KMS-11 (cell line): ENCODE measurements around the gene DCLRE1B.

Experiments
- H2AFZ ChIP-seq: fragments of 200-600 bp; sonication (generic); 2 replicates; pipeline ENCODE4 v1.6.1; 2016; ENCODE audit warnings: antibody characterized with exemption, mixed run types, low read depth
- H3K27ac ChIP-seq: fragments of 200-600 bp; sonication (generic); 2 replicates; pipeline ENCODE4 v1.6.1; 2016; ENCODE audit warnings: mild to moderate bottlenecking, mixed run types
- H3K27me3 ChIP-seq: fragments of 200-600 bp; sonication (generic); 2 replicates; pipeline ENCODE4 v1.6.1; 2017; ENCODE audit warnings: mild to moderate bottlenecking, low read depth, mixed run types, moderate library complexity; ENCODE audit not compliant: insufficient read depth
- H3K36me3 ChIP-seq: fragments of 200-600 bp; sonication (generic); 2 replicates; pipeline ENCODE4 v1.6.1; 2017; ENCODE audit warnings: mild to moderate bottlenecking, mixed run types; ENCODE audit not compliant: insufficient read depth
- H3K4me1 ChIP-seq: fragments of 200-600 bp; sonication (generic); 2 replicates; pipeline ENCODE4 v1.6.1; 2016; ENCODE audit warnings: mild to moderate bottlenecking, low read depth, mixed run types; ENCODE audit not compliant: poor library complexity, severe bottlenecking
- H3K4me2 ChIP-seq: fragments of 200-600 bp; sonication (generic); 2 replicates; pipeline ENCODE4 v1.7.0; 2016; ENCODE audit warnings: mild to moderate bottlenecking, mixed run types
- H3K4me3 ChIP-seq: fragments of 200-600 bp; sonication (generic); IDR thresholded peaks from 2 replicates; pipeline ENCODE4 v1.6.1; 2017; ENCODE audit warnings: low read depth, low read length, mixed read lengths; ENCODE audit not compliant: insufficient read depth
- H3K79me2 ChIP-seq: fragments of 200-600 bp; sonication (generic); 2 replicates; pipeline ENCODE4 v1.6.1; 2016; ENCODE audit warnings: low read depth, mixed run types; ENCODE audit not compliant: insufficient read depth
- H3K9ac ChIP-seq: fragments of 200-600 bp; sonication (generic); 2 replicates; pipeline ENCODE4 v1.6.1; 2016; ENCODE audit warnings: mild to moderate bottlenecking, mixed run types
- H4K20me1 ChIP-seq: fragments of 200-600 bp; sonication (generic); 2 replicates; pipeline ENCODE4 v1.6.1; 2016; ENCODE audit warnings: mild to moderate bottlenecking, mixed run types; ENCODE audit not compliant: insufficient read depth
- CTCF ChIP-seq: fragments of 200-600 bp; sonication (generic); conservative IDR thresholded peaks from 2 replicates; pipeline ENCODE4 v1.6.1; 2017; ENCODE audit warnings: low read depth, mild to moderate bottlenecking, antibody characterized with exemption, low read length, moderate library complexity, mixed read lengths

The DCLRE1B gene

DNA sequence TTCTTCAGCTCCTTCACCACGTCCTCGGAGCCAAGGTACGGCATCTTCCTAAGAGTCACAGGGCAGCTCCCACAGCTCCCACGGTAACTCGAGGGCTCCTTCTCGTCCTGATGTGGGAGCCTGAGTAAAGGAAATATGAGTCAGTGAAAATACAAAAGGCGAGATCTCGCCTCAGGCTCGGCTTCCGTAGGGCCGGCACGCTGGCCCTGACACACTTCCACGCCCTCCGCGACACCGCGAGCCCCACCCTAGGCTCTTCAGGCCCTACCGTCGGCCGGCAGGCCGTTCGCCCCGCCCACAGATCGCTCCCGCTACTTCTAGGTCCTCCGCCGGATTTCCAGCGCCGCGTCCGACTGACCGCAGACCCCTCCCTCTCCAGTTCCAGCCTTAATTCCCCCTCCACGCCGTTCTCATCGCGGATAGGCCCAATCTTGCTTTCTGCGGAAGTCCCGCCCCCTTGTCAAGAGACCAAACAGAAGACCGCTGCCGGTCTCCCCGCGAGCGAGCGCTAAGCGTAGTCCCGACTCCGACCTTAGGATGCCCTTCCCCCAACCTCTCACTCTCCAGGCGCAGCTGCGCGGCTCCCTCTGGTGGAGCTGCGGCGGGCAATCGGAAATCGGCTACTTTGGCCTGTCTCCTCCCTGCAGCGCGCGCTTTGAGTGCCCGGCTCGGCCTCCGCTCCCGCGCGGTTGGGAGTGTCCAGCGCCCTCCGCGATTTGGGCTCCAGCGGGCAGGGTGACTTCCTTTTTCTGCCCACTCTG lies at the start of gene DCLRE1B, which contains the start of gene AP4B1:
TSS of gene DCLRE1B (plus strand) at position 653 of the 761 bp plus-strand sequence. CDS start 261 bp downstream, outside the sequence.
TSS of gene AP4B1 (minus strand) at position 126 of the 761 bp plus-strand sequence. CDS start at position 44, 82 bp downstream.
- H3K4me1 ChIP-seq = peaks cover 10% of the 10 kb centered on the region
- H4K20me1 ChIP-seq = no peaks in the 10 kb centered on the region
- peak within 1 kb of the TSS; percentile 77 for H3K27ac ChIP-seq
- H2AFZ ChIP-seq = peak within 1 kb of the TSS; percentile 88
- no peaks in the 10 kb centered on the region for H3K27me3 ChIP-seq
- H3K36me3 ChIP-seq = no peaks in the 10 kb centered on the region
- no peak for TF ChIP-seq CTCF
- peak within 1 kb of the TSS; percentile 93 for H3K4me2 ChIP-seq
- peak within 1 kb of the TSS; percentile 71 for H3K9ac ChIP-seq
- peak within 1 kb of the TSS; percentile 80 for H3K4me3 ChIP-seq
- peaks cover 22% of the 10 kb centered on the region for H3K79me2 ChIP-seq

GRCh38 chr1:113855630-113856400 lies 49.3 kb upstream of the DCLRE1B start:
- H3K27ac ChIP-seq = no peak overlapping the region
- H3K79me2 ChIP-seq = no peaks in the 10 kb centered on the region
- H3K27me3 ChIP-seq = no peaks in the 10 kb centered on the region
- H3K36me3 ChIP-seq = no peaks in the 10 kb centered on the region
- H4K20me1 ChIP-seq = no peaks in the 10 kb centered on the region
- H3K9ac ChIP-seq = no peak overlapping the region
- TF ChIP-seq CTCF = no peak
- H2AFZ ChIP-seq = no peak overlapping the region
- H3K4me1 ChIP-seq = peaks cover 23% of the 10 kb centered on the region
- H3K4me2 ChIP-seq = no peak overlapping the region
- no peak overlapping the region for H3K4me3 ChIP-seq

DNA sequence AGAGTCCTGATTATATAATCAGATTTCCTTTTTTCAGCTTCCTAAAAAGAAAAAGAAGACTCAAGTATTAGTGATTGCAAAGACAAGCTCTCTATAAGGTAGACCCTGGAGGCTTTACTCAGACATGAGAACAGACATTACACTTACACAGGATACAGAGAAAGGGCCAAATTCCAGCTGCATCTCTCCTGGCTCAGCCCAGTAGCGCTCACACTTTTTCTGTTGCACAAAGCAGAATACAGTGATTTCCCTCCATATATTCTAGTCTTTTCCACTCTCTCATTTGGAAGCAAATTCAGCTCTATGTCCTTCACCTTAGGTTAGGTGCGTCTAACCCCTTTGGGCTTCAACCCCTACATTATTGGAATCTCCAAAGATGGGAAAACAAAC lies 48.7 kb upstream of the DCLRE1B start:
- Histone ChIP-seq H3K4me1 (peaks cover 29% of the 10 kb centered on the region), H3K4me2 (no peak overlapping the region), H3K79me2 (no peaks in the 10 kb centered on the region), H4K20me1 (no peaks in the 10 kb centered on the region), H3K27me3 (no peaks in the 10 kb centered on the region), H3K4me3 (no peak overlapping the region), H3K36me3 (no peaks in the 10 kb centered on the region), H3K9ac (no peak overlapping the region), H3K27ac (no peak overlapping the region), H2AFZ (no peak overlapping the region)
- TF ChIP-seq CTCF = no peak

- Histone ChIP-seq H2AFZ (no peak overlapping the region), H4K20me1 (no peaks in the 10 kb centered on the region), H3K4me3 (no peak overlapping the region), H3K27ac (no peak overlapping the region), H3K4me1 (peaks cover 32% of the 10 kb centered on the region), H3K9ac (no peak overlapping the region), H3K4me2 (no peak overlapping the region), H3K36me3 (no peaks in the 10 kb centered on the region), H3K79me2 (no peaks in the 10 kb centered on the region), H3K27me3 (no peaks in the 10 kb centered on the region)
- no peak for TF ChIP-seq CTCF
Measured at GRCh38 chr1:113857776-113858175, 47.4 kb upstream of the DCLRE1B start.
